H1 (cell line): ENCODE measurements around the gene HDAC7. TPM values are rescaled to one million over a fixed set of nuclear protein-coding genes. Genes with fewer than 3 reads are reported as not detected.

Source experiments
- ATF2 ChIP-seq: IDR thresholded peaks from 2 replicates; pipeline ENCODE4 v1.6.1; 2012; ENCODE audit warnings: low read length, inconsistent platforms
- CREB1 ChIP-seq: IDR thresholded peaks from 2 replicates; pipeline ENCODE4 v1.6.1; 2012; ENCODE audit warnings: inconsistent platforms
- EZH2 ChIP-seq: fragments of 200-600 bp; sonication (generic); IDR thresholded peaks from 2 replicates; pipeline ENCODE4 v1.7.1; 2012; ENCODE audit warnings: low read depth, mild to moderate bottlenecking, moderate library complexity, low read length, inconsistent platforms; ENCODE audit not compliant: severe bottlenecking
- GTF2F1 ChIP-seq: IDR thresholded peaks from 2 replicates; pipeline ENCODE4 v1.6.1; 2012; ENCODE audit warnings: low read depth, low read length, improper control_type of control experiment, borderline replicate concordance
- MAFK ChIP-seq: IDR thresholded peaks from 2 replicates; pipeline ENCODE4 v1.6.1; 2012; ENCODE audit warnings: low read depth, mild to moderate bottlenecking, improper control_type of control experiment, low read length
- POU5F1 ChIP-seq: IDR thresholded peaks from 2 replicates; pipeline ENCODE4 v1.6.1; 2011; ENCODE audit warnings: low read depth, mild to moderate bottlenecking, low read length, moderate library complexity
- RFX5 ChIP-seq: IDR thresholded peaks from 2 replicates; pipeline ENCODE4 v1.6.1; 2011; ENCODE audit warnings: low read depth, low read length, improper control_type of control experiment, borderline replicate concordance
- SAP30 ChIP-seq: fragments of 300-600 bp; sonication (generic); IDR thresholded peaks from 2 replicates; pipeline ENCODE4 v1.7.1; 2012; ENCODE audit warnings: low read length, moderate library complexity, mild to moderate bottlenecking, inconsistent platforms; ENCODE audit not compliant: insufficient read depth, insufficient replicate concordance
- TCF12 ChIP-seq: IDR thresholded peaks from 2 replicates; pipeline ENCODE4 v1.6.1; 2011; ENCODE audit warnings: low read depth, mild to moderate bottlenecking, low read length
- polyA plus RNA-seq, 7 experiments: library from polyadenylated mRNA; depleted of rRNA in 3 of 7; stranded (reverse) in 5 of 7; unstranded in 2 of 7; fragments of >200 nt in 5 of 7; fragments of 200-250 nt in 2 of 7; gene quantifications; 1 replicate in 5 of 7; 2 replicates in 1 of 7; 4 replicates in 1 of 7; pipeline versions ENCODE4 v1.2.1 to v1.2.3, GENCODE V29; 2011 to 2013; ENCODE audit warnings: missing spikeins in 2 of 7, mixed read lengths in 2 of 7
- total RNA-seq: library from RNA; stranded (reverse); fragmentation: NEBNext Ultra II Directional; extraction: Animal tissue kit (Norgen Biotek cat#: 25700); gene quantifications from 2 replicates; pipeline ENCODE4 v1.2.1, GENCODE V29; 2021

The HDAC7 gene
- total and polyA plus RNA-seq, 2 of the 8 experiments (the other 6 are each of a cell fraction or from before 2014, with no cell fraction given), result 25.5 to 84.9 TPM

- TF ChIP-seq ATF2, result no peak
- no peak for TF ChIP-seq TCF12
- TF ChIP-seq GTF2F1, result no peak
- no peak for TF ChIP-seq RFX5
- TF ChIP-seq CREB1, result peak; percentile 38
- TF ChIP-seq POU5F1, result no peak
- TF ChIP-seq EZH2, result peak; percentile 12
- TF ChIP-seq SAP30, result no peak
- TF ChIP-seq MAFK, result no peak
These were observed 6.7 kb downstream of the HDAC7 start (continued) for GRCh38 chr12:47812797-47813510.
